HG02870 (cell line): ENCODE measurements around the gene RAPGEF5.

Experiments
- ATAC-seq: cut with Tn5 transposase; IDR thresholded peaks from one replicate; pipeline ENCODE4 v1.9.1; 2021; ENCODE audit warnings: mild to moderate bottlenecking, moderate library complexity; ENCODE audit not compliant: unreplicated experiment

RAPGEF5 gene

GRCh38 chr7:22195397-22196172 is 161.4 kb downstream of the RAPGEF5 start:
- ATAC-seq: no peak

GRCh38 chr7:22194658-22195273 is 162.2 kb downstream of the RAPGEF5 start:
- no peak for ATAC-seq

GRCh38 chr7:22193450-22193983 is 163.4 kb downstream of the RAPGEF5 start:
- ATAC-seq: no peak

- ATAC-seq: no peak
Observed at GRCh38 chr7:22192801-22193200, 164.2 kb downstream of the RAPGEF5 start.

- ATAC-seq: no peak
Observed at GRCh38 chr7:22190736-22191135, 166.2 kb downstream of the RAPGEF5 start.

GRCh38 chr7:22189741-22190140 is 167.2 kb downstream of the RAPGEF5 start:
- no peak for ATAC-seq

- ATAC-seq: no peak
Observed at GRCh38 chr7:22189230-22189629, 167.7 kb downstream of the RAPGEF5 start.

- ATAC-seq: no peak
Observed at GRCh38 chr7:22187691-22188348, 169.1 kb downstream of the RAPGEF5 start.

- ATAC-seq: no peak
Observed at GRCh38 chr7:22185559-22185958, 171.4 kb downstream of the RAPGEF5 start.

- no peak for ATAC-seq
Observed at GRCh38 chr7:22184549-22185199, 172.3 kb downstream of the RAPGEF5 start.

- ATAC-seq: no peak
Observed at GRCh38 chr7:22183522-22184280, 173.3 kb downstream of the RAPGEF5 start.

- ATAC-seq: no peak
Observed at GRCh38 chr7:22182149-22182548, 174.8 kb downstream of the RAPGEF5 start.

GRCh38 chr7:22181663-22182062 is 175.3 kb downstream of the RAPGEF5 start:
- no peak for ATAC-seq

GRCh38 chr7:22179442-22179879 is 177.5 kb downstream of the RAPGEF5 start:
- no peak for ATAC-seq

- ATAC-seq: no peak
Observed at GRCh38 chr7:22178735-22179134, 178.2 kb downstream of the RAPGEF5 start.

- no peak for ATAC-seq
Observed at GRCh38 chr7:22176791-22177412, 180.1 kb downstream of the RAPGEF5 start.

GRCh38 chr7:22174574-22174953 is 182.4 kb downstream of the RAPGEF5 start:
- ATAC-seq: no peak

- ATAC-seq: peak; percentile 76
Observed at GRCh38 chr7:22173685-22174573, 183.0 kb downstream of the RAPGEF5 start.

GRCh38 chr7:22168129-22168634 is 188.8 kb downstream of the RAPGEF5 start:
- ATAC-seq: no peak
